ENCODE data around the gene HPSE2. TPM values are rescaled to one million over a fixed set of nuclear protein-coding genes. Genes with fewer than 3 reads are reported as not detected.

Gene HPSE2
- total RNA-seq, 4 donors from 2014 or later = 32.3 to 70.0 (median 43.6) TPM

- DNase-seq (ENCODE audit: extremely low spot score) = no peak
- Histone ChIP-seq H3K36me3 (no peaks in the 10 kb centered on the region), H3K9me3 (no peaks in the 10 kb centered on the region), H3K4me3 (no peak overlapping the region), H3K27me3 (no peaks in the 10 kb centered on the region), H3K4me1 (peaks cover 0 to 21% (median 13%) of the 10 kb centered on the region in 4 donors), H3K27ac (replicated peaks in 1 of 4) (no peak overlapping the region)
- intact Hi-C loops (cut with DNase I) = no loop called here
- TF ChIP-seq, protein P1, sequence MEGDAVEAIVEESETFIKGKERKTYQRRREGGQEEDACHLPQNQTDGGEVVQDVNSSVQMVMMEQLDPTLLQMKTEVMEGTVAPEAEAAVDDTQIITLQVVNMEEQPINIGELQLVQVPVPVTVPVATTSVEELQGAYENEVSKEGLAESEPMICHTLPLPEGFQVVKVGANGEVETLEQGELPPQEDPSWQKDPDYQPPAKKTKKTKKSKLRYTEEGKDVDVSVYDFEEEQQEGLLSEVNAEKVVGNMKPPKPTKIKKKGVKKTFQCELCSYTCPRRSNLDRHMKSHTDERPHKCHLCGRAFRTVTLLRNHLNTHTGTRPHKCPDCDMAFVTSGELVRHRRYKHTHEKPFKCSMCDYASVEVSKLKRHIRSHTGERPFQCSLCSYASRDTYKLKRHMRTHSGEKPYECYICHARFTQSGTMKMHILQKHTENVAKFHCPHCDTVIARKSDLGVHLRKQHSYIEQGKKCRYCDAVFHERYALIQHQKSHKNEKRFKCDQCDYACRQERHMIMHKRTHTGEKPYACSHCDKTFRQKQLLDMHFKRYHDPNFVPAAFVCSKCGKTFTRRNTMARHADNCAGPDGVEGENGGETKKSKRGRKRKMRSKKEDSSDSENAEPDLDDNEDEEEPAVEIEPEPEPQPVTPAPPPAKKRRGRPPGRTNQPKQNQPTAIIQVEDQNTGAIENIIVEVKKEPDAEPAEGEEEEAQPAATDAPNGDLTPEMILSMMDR (IDR thresholded peaks at IDR 0.05) = no peak
- TF ChIP-seq EP300 (IDR thresholded peaks at IDR 0.05) = no peak
- no peak for TF ChIP-seq POLR2AphosphoS5 (IDR thresholded peaks at IDR 0.05)
- no peak for TF ChIP-seq POLR2A (IDR thresholded peaks at IDR 0.05; ENCODE audit: low read depth)
Observed at GRCh38 chr10:99058762-99059161, 176.9 kb downstream of the HPSE2 start.

DNA sequence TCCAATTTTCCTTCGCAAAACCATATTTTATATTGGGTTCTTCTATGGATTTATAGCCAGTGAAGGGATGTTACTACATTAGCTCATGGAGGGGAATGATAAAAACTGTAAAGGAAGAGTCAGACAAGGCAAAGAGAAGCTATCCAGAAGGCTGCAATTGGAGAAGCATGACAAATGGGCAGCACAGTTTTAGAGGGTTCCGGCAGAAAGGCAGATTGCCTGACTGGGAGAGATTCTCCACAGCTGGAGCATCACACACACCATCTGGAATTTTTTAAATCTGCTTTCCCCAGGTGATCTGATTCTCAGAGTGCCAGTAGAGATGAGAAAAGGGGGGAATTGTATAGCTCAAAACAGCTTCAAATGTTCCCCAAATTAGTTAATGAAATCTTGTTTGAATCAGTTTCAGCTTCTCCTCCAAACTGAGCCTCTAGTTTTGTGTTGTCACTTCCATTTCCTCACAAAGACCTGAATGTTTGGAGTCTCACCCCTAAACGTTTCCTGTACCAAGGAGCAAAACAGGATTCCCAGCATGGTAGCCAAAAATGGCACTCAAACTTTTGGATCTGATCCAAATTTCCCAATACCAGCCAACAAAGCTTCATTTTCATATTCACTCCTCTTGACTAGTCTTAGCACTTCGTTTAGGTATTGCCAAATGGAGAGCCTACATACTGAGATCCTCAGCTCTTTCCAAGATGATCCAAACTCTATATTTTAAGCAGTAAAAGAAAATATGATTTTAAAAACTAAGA, 177.5 kb downstream of the HPSE2 start:
- Histone ChIP-seq H3K36me3 (no peaks in the 10 kb centered on the region), H3K9me3 (no peaks in the 10 kb centered on the region), H3K4me3 (no peak overlapping the region), H3K27ac (replicated peaks in 1 of 4) (peak overlapping the region in 2 of 4 donors; percentile 19 to 23), H3K27me3 (no peaks in the 10 kb centered on the region), H3K4me1 (peaks cover 0 to 19% (median 12%) of the 10 kb centered on the region in 4 donors)
- no peak for TF ChIP-seq POLR2AphosphoS5 (IDR thresholded peaks at IDR 0.05)
- TF ChIP-seq POLR2A (IDR thresholded peaks at IDR 0.05; ENCODE audit: low read depth) = no peak
- TF ChIP-seq, protein P1 (IDR thresholded peaks at IDR 0.05) = no peak
- DNase-seq (ENCODE audit: extremely low spot score) = no peak
- WGBS = 36% methylated on average over 4 of the region's 4 CpGs
- intact Hi-C loops (cut with DNase I) = no loop called here

GRCh38 chr10:99045671-99046070, 190.0 kb downstream of the HPSE2 start:
- Histone ChIP-seq H3K4me3 (no peak overlapping the region), H3K4me1 (no peaks in the 10 kb centered on the region), H3K36me3 (peaks cover 0 to 6% (median 0%) of the 10 kb centered on the region in 4 donors), H3K27me3 (no peaks in the 10 kb centered on the region), H3K27ac (replicated peaks in 1 of 4) (no peak overlapping the region), H3K9me3 (peaks cover 0 to 27% (median 14%) of the 10 kb centered on the region in 4 donors)
- DNase-seq (ENCODE audit: extremely low spot score) = no peak
- no peak for TF ChIP-seq POLR2A (IDR thresholded peaks at IDR 0.05; ENCODE audit: low read depth)
- TF ChIP-seq POLR2AphosphoS5 (IDR thresholded peaks at IDR 0.05) = no peak
- no peak for TF ChIP-seq EP300 (IDR thresholded peaks at IDR 0.05)
- TF ChIP-seq, protein P1 (IDR thresholded peaks at IDR 0.05) = no peak
- intact Hi-C loops (cut with DNase I) = no loop called here

DNA sequence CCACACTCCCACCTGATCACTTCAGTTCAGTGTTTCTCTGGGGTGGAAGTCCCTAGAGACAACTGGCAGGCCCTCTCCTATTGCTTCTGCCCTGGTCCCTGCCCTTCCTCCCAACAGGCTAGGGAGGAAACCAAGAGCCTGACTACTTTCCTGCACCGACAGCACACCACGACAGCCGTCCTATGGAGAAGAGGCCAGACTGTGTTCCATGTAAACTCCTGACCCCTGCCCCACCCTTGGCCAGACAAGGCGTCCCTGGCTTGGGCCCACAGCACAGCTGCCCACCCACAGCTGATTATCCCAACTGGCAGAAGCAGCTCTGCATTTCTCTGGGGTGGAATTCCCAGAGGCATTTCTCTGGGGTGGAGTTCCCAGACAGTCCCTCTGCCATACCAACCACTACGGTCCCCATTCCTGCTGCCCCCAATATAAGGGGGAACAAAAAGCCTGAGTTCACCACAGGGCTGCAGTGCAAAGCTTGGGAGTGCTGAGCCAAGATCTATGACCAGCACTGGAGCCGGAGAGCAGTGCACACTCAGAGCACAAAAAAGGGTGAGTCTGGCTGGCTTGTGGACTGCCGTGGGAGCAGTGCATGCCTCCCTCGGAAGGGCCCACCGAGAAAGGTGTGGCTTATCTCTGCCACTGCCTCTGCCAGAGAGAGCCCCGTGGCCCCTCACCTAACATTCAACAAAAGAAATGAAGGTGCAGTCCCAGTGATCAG, 193.4 kb downstream of the HPSE2 start:
- intact Hi-C loops (cut with DNase I) = no loop called here
- Histone ChIP-seq H3K4me1 (peaks cover 0 to 4% (median 1%) of the 10 kb centered on the region in 4 donors), H3K36me3 (no peaks in the 10 kb centered on the region), H3K27me3 (no peaks in the 10 kb centered on the region), H3K4me3 (no peak overlapping the region), H3K9me3 (peaks cover 0 to 27% (median 14%) of the 10 kb centered on the region in 4 donors), H3K27ac (replicated peaks in 1 of 4) (no peak overlapping the region)
- no peak for DNase-seq (ENCODE audit: extremely low spot score)
- TF ChIP-seq, protein P1 (IDR thresholded peaks at IDR 0.05) = no peak
- whole genome bisulfite sequencing = 87% methylated on average over 8 of the region's 10 CpGs

Data from esophagus muscularis mucosa (tissue), 4 donors.